ENCODE results near the gene LIPC.

Gene LIPC

GRCh38 chr15:58546066-58546591 is 114.3 kb downstream of the LIPC start:
- Histone ChIP-seq H3K79me2 (ENCODE audit: insufficient read depth, low read length) (no peaks in the 10 kb centered on the region), H3K36me3 (ENCODE audit: low read length) (no peaks in the 10 kb centered on the region), H2AFZ (ENCODE audit: low read depth, low read length, severe bottlenecking) (no peak overlapping the region), H3K9ac (ENCODE audit: low read length) (no peak overlapping the region), H3K27me3 (ENCODE audit: low read length) (no peaks in the 10 kb centered on the region), H3K4me2 (ENCODE audit: low read depth, low read length, poor library complexity, severe bottlenecking) (no peak overlapping the region), H3K4me3 (ENCODE audit: insufficient read depth, low read length, poor library complexity, severe bottlenecking) (no peak overlapping the region), H3K27ac (ENCODE audit: low read depth, low read length) (no peak overlapping the region), H3K9me2 (replicated peaks; ENCODE audit: insufficient read depth, low read length) (no peaks in the 10 kb centered on the region), H3K9me3 (ENCODE audit: insufficient read depth, low read length) (no peaks in the 10 kb centered on the region), H3F3A (ENCODE audit: insufficient read depth) (no peaks in the 10 kb centered on the region), H4K20me1 (ENCODE audit: low read depth, low read length) (no peaks in the 10 kb centered on the region)
- TF ChIP-seq CTCF (IDR thresholded peaks at IDR 0.05; ENCODE audit: insufficient read depth, low read length, poor library complexity, severe bottlenecking) = no peak
- no peak for TF ChIP-seq EZH2phosphoT487 (conservative IDR thresholded peaks at IDR 0.05; ENCODE audit: low read length)

- no peak for TF ChIP-seq EZH2phosphoT487 (conservative IDR thresholded peaks at IDR 0.05; ENCODE audit: low read length)
- no peak for TF ChIP-seq CTCF (IDR thresholded peaks at IDR 0.05; ENCODE audit: insufficient read depth, low read length, poor library complexity, severe bottlenecking)
- Histone ChIP-seq H3F3A (ENCODE audit: insufficient read depth) (no peaks in the 10 kb centered on the region), H4K20me1 (ENCODE audit: low read depth, low read length) (no peaks in the 10 kb centered on the region), H3K79me2 (ENCODE audit: insufficient read depth, low read length) (no peaks in the 10 kb centered on the region), H3K9me3 (ENCODE audit: insufficient read depth, low read length) (no peaks in the 10 kb centered on the region), H3K9ac (ENCODE audit: low read length) (no peak overlapping the region), H3K4me3 (ENCODE audit: insufficient read depth, low read length, poor library complexity, severe bottlenecking) (no peak overlapping the region), H3K36me3 (ENCODE audit: low read length) (no peaks in the 10 kb centered on the region), H3K4me2 (ENCODE audit: low read depth, low read length, poor library complexity, severe bottlenecking) (no peak overlapping the region), H3K27ac (ENCODE audit: low read depth, low read length) (no peak overlapping the region), H3K27me3 (ENCODE audit: low read length) (no peaks in the 10 kb centered on the region), H3K9me2 (replicated peaks; ENCODE audit: insufficient read depth, low read length) (no peaks in the 10 kb centered on the region), H2AFZ (ENCODE audit: low read depth, low read length, severe bottlenecking) (no peak overlapping the region)
These were observed 115.1 kb downstream of the LIPC start for GRCh38 chr15:58546635-58547627.

GRCh38 chr15:58547628-58548307 is 116.0 kb downstream of the LIPC start:
- Histone ChIP-seq H3K27ac (ENCODE audit: low read depth, low read length) (no peak overlapping the region), H2AFZ (ENCODE audit: low read depth, low read length, severe bottlenecking) (no peak overlapping the region)

More at GRCh38 chr15:58547628-58548307, 116.0 kb downstream of the LIPC start:
- Histone ChIP-seq H3F3A (ENCODE audit: insufficient read depth) (no peaks in the 10 kb centered on the region), H3K27me3 (ENCODE audit: low read length) (no peaks in the 10 kb centered on the region), H3K9ac (ENCODE audit: low read length) (no peak overlapping the region), H3K4me3 (ENCODE audit: insufficient read depth, low read length, poor library complexity, severe bottlenecking) (no peak overlapping the region), H3K79me2 (ENCODE audit: insufficient read depth, low read length) (no peaks in the 10 kb centered on the region), H3K9me3 (ENCODE audit: insufficient read depth, low read length) (no peaks in the 10 kb centered on the region), H4K20me1 (ENCODE audit: low read depth, low read length) (no peaks in the 10 kb centered on the region), H3K4me2 (ENCODE audit: low read depth, low read length, poor library complexity, severe bottlenecking) (no peak overlapping the region), H3K36me3 (ENCODE audit: low read length) (no peaks in the 10 kb centered on the region), H3K9me2 (replicated peaks; ENCODE audit: insufficient read depth, low read length) (no peaks in the 10 kb centered on the region)
- TF ChIP-seq CTCF (IDR thresholded peaks at IDR 0.05; ENCODE audit: insufficient read depth, low read length, poor library complexity, severe bottlenecking) = no peak
- no peak for TF ChIP-seq EZH2phosphoT487 (conservative IDR thresholded peaks at IDR 0.05; ENCODE audit: low read length)
